AG10803 (cell line): Measurements from ENCODE around the gene LSM14B.

ENCODE experiments used
- DNase-seq: peaks from one replicate; pipeline ENCODE4 v3.0.0; 2010; ENCODE audit warnings: low read depth
- H3K4me3 ChIP-seq: 2 replicates; pipeline ENCODE4 v1.5.1; 2011; ENCODE audit warnings: mild to moderate bottlenecking, low read length, control low read depth
- CTCF ChIP-seq: conservative IDR thresholded peaks from 2 replicates; pipeline ENCODE4 v1.5.1; 2011; ENCODE audit warnings: mild to moderate bottlenecking, low read length, control low read depth, inconsistent platforms

The LSM14B gene

GRCh38 chr20:62119591-62120364 is 2.5 kb upstream of the LSM14B start:
- DNase-seq, result no peak
- H3K4me3 ChIP-seq, result no peak overlapping the region
- no peak for TF ChIP-seq CTCF

GRCh38 chr20:62120365-62120762 is 1.9 kb upstream of the LSM14B start:
- no peak for TF ChIP-seq CTCF
- no peak overlapping the region for H3K4me3 ChIP-seq
- DNase-seq, result no peak

- DNase-seq, result peak; percentile 70
- H3K4me3 ChIP-seq, result peak overlapping the region; percentile 72
These were observed 1.1 kb upstream of the LSM14B start for GRCh38 chr20:62120990-62121775.

GRCh38 chr20:62122654-62123449 is 577 bp downstream of the LSM14B start:
- no peak for TF ChIP-seq CTCF
- DNase-seq, result peak; percentile 44
- peak overlapping the region; percentile 77 for H3K4me3 ChIP-seq

More at GRCh38 chr20:62120990-62121775, 1.1 kb upstream of the LSM14B start:
- TF ChIP-seq CTCF, result no peak

GRCh38 chr20:62123450-62124118 is 1.3 kb downstream of the LSM14B start:
- peak overlapping the region; percentile 77 for H3K4me3 ChIP-seq
- TF ChIP-seq CTCF, result peak; percentile 17; the same call in 1 of the 2 replicates
- peak; percentile 48 for DNase-seq

GRCh38 chr20:62126141-62126540 is 3.9 kb downstream of the LSM14B start:
- no peak overlapping the region for H3K4me3 ChIP-seq
- TF ChIP-seq CTCF, result no peak
- no peak for DNase-seq
